ENCODE data around the gene SHC3.

Gene SHC3

DNA sequence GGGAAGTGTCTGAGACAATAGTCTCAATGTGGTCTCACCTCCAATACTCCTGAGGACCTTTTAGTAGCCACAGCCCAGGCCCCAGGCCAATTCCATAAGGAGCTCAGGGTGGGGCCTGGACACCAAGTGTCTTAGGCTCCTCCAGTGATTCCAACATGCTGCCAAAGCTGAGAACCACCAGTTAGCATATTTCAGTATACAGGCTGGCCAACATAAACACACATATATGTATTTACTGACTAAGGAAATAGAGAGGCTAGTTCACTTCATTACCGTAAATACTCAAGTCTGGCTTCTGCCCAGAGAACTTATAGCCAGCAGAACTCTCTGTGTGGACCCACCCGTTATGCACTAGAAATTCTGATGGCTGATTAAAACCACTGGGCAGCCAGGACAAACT, 163.3 kb downstream of the SHC3 start:
- DNase-seq, result no peak

DNA sequence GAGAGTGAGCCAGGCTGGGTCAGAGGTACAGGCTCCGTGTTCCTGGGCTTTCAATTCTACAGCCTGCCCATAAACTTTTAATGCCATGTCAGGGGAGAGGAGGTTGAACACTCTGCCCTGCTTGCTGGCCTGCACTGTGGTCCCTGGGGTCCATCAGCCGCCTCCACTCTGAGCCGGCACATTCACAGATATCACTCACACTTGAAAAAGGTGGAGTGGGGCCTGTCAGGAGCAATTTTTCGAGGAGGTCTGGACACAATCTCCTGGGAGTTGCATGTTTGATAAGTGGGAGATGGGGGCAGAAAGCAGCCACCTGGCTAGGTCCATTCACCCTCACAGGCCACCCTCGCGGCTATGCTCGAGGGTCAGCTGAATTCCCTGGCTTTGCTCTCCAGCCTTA, 164.5 kb downstream of the SHC3 start:
- no peak for DNase-seq

DNA sequence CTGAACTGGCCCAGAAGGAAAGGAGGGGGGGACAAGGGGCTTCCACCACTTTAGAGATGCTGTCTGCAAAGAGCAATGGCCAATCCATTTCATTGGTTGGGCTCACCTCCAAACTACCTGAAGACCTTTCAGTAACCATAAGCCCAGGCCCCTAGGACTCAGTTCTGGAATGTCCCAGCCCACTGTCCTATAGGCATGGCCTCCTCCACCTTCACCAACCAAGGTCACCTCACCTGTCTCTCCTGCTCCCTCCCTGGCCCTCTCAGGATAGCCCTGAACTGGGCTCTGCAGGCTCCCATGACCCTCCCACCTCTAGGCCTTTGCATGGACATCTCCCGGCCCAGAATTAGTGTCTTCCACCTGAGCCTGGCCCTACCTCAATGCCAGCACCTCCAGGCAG, 165.0 kb downstream of the SHC3 start:
- DNase-seq, result no peak

DNA sequence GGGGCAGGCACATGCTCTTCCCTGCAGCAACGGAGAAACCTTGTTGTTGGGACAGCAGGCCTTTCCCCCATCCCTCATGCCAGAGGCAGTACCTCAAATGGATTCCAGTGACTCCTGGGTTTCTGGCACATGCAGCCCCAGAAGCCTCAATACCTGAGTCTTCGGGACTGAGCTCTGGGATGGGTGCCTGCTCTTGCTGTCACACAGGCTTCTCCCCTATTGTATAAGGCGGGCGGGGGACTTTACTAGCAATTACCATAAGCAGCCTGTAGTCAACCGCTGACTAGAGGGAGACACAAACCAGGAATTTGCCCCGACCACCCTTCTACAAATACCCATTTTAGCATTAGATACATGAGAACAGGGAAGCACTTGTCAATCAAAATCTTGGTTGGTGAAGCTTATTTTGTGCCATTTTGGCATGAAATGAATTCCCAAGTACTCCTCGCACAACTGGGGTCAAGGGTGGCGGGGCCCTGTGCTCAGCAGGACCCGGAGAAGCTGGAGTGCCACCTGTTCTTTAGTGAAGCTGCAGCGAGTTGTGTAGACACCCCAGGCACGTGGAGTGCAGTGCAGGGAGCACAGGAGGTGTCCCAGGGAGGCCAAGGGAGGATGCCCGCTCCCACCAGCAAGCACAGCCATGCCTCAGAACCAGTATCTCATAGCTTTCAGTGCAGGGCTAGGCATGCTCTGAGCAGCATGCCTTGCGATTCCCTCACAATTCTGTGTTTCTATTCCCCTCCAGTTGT, 166.2 kb downstream of the SHC3 start:
- no peak for DNase-seq

DNA sequence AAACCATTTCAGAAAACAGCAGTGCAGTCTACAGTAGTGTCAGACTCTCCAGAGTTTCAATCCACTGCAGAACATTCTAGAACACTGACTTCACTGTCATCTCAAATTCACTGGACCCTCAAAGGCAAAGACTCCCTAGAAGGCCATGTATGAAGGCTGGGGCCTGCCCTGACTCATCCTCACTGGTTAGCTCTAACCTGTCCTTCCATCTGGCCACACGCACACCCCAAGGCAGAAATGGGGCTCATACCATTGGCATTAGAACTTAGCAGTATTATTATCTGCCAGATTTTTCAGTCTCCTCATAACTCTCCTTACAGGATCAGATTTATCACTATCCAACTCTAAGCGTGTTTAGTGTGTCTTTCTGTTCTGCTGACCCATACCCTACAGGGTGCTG, 166.9 kb downstream of the SHC3 start:
- no peak for DNase-seq

DNA sequence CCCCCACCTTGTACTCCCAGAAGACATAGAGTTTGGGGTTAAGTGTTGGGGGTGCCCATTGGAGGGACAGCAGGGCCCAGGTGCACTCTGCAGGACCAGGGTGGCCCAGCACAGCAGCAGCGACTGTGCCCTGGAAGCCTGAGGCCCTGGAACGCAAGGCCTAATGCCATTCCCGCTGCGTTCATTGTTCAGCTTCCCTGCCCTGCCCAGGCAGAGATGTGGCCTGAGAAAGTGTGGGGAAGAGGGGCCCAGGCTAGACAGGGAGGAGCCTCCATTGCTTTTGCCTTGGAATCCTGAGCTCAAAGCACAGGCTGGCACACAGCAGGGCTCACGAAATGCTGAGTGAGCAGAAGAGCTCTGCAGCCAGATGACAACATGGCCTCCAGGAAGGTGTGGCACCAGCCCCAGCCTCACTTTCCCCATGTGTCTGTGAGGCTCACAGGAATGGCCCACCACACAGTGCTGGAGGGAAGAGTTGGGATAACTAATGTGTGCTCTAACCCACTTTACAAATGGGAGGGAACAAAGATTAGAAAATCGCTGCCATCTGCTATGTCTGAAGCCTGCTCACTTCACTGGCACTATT, 168.0 kb downstream of the SHC3 start:
- DNase-seq, result no peak

DNA sequence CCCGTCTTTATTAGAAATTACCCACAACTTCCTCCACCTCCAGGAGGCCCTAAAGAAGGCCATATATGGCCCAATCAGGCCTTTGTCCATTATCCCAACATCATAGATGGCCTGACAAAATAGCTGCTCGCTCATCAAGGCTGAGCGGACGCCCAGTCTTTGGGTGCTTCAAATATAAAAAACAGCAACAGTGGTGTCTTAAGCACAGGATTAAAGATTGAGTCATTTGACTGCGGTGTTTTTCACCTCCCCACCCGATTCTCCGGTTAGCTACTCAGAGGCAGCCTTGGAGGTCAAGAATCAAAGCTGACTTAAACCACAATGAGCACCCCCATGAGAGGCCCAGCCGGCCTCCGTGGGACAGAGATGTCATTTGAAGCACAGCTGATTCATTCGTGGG, 168.6 kb downstream of the SHC3 start:
- DNase-seq, result no peak

DNA sequence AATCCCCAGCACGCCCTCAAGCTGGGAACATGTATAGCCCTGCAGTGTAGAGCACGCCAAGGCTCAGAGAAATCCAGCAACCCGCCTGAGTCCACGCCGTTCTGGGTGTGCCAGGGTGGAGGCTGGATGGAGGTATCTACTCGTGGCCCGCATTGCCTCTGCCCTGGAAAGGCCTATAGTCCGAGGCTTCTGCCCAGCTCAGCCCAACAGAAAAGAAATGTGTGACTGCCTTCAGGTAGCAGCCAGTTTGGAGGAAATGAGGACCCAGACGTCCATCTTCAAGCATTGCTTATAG, 169.1 kb downstream of the SHC3 start:
- no peak for DNase-seq

DNA sequence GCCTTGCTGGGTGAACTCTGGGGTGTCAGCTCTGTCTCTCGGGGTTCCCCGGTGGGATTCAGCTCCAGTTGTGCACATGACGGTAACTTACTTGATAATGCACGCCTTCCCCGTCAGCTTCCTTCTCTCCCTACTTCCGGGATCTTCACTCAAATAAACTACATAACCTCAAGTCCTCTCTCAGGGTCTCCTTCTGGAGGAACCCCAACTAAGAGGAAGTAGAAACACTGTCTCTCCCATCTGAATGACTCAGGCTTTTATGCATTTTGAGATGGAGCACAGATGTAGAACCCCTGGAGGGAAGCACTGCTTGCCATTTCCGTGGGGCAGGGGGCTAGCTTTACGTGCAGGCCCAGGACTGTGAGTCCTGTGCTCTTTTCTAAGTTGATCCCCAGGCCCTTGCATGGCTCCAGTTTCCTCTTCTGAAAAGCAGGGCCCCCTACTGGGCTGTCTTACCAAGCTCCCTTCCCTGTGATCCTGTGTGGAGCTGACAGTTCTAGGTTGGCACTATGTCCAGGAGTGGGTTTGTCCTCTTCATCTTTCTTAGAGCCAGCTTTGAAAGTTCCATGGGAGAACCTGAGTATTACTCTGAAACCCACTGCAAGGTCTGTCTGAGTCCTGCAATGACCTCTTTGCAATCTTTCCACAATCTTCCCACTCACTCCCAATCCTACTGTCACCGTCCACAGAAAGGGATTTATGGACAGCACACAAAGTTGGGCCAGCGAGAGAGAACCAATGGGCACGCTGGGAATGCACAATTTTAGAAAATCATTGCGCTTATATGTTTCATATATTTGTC, 169.7 kb downstream of the SHC3 start:
- no peak for DNase-seq

DNA sequence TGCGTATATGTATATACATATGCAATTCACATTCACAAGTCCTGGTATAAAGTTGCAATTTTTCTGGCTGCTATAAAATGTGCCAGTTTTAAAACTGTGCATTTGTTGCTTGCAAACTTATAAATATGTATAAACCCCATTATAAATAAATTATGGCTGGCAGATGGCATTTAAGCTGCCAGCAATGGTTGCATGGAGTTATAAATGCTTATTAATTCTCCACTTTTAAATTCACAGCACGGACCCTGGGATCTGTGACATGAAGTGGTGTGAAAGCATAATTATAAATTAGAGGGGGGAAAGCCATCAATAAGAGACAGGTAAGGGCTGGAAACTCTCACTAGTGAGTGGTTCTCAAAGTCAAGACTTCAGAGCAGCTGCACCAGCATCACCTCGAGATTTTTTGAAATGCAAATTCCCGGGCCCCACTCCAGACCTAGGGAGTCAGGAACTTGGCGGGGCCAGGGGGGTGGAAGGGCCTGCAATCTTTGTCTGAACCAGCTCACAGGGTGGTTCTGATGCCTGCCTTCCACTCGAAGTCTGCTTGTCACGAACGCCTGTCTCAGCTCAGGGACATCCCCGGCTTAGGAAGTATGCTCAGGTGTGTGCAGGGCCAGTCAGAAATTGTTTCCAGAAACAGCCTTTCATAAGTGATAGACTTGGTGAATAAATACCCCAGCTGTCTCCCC, 170.4 kb downstream of the SHC3 start:
- DNase-seq, result no peak

DNA sequence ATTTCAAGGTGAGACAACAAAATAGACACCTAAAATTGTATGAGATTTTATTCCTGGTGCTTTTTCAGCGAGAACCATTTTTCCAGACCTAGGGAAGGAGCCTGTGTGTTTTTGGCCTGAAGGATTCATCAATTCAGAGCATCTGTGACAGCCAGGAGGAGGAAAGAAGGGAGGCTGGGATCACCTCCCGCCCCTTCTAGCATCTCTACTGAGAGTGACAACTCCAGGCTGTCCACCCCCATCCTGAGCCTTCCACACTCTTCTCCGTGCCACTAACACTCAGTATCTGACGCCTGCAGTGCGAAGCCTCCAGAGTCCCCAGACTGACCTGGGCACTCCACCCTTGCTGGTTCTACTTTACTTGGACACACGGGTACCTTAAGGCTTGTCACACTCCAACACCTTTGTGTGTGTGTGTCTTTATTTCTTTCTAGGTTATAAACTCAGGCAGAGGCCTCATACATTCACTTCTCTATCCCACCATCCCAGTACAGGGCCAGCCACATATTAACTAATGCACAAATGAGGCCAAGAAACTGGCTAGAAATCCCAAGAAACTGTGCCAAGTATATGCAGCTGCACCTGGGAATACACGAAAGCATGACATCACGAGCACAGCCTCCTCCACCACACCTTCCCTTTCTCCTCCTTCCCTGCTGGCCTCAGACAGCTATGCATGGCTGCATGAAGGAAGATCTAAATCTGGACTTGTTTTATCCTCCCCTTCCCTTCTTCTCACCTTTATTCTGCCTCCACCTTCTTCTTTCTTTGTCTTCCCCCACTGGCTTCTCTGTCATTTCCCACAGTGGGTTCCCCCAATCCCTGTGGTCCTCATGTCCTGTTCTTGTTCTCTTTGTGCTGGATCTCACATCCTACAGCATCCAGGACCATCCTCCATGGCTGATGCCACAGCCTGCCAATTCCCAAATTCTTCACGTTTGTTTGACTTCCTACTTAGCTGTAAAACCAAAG, 171.3 kb downstream of the SHC3 start:
- no peak for DNase-seq

DNA sequence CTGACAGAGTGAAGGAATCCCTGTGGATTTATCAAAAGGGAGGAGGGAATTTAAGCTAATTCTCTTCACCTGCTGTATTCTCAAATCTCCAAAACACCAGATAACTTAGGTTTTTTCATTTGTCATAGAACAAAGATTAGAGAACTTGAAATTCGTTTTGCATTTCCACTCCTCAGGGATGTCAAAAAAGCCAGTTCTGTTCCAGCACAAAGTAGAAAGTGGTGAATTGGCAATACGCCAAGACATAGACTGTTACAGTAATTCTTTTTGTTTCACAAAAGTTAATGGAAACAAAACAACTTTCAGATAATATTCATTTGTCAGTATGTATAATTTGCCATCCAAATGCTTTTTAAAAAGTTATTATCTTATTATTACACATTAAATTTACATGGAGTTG, 172.4 kb downstream of the SHC3 start:
- DNase-seq, result no peak

DNA sequence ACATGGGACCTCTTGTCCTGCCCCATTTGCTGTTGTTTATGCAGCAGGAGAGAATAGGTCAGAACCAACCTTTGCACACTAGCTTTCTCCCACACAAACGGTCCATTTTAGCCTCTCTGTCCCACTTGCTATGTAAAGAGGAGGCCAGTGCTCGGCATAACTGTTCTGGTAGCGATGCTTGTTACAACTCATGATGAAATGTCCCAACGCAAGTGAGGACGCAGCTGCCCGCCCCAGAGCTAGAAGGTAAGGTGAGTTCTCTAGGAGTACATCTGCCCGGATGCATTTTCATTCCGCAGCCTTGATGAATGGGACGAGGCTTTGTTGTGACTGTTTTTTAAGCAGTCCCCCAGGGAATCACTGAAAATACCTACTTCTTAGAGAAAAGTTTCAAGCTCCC, 173.3 kb downstream of the SHC3 start:
- no peak for DNase-seq

DNA sequence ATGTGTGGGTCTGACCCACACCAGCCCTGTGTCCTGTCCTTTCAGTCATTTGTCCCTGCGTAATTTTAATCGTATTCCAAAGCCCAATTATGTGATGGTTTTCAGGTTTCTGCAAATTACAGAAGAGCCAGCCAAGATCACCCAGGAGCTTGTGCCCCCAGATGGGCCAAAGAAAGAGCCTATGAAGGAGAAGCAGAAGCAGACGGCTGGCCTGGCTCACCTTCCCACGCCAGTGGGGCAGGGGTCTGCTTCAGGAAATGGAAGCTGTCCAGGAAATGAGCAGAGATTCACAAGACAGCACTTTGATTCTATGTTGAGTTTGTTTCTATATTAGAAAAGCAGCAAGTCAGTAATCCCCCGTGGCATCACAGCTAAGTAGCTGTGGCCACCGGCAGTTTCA, 175.6 kb downstream of the SHC3 start:
- no peak for DNase-seq

DNA sequence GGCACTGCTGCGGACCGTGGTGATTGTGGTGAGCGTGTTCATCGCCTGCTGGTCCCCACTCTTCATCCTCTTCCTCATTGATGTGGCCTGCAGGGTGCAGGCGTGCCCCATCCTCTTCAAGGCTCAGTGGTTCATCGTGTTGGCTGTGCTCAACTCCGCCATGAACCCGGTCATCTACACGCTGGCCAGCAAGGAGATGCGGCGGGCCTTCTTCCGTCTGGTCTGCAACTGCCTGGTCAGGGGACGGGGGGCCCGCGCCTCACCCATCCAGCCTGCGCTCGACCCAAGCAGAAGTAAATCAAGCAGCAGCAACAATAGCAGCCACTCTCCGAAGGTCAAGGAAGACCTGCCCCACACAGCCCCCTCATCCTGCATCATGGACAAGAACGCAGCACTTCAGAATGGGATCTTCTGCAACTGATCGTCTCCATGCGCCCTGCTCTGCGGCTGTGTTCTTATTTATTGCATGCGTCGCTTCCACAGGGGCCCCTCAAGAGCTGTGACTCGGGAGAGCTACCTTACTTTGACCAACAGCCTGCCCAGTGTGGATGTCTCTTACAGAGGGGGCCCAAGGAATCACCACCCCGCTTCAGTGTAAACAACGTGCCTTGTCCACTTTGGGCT, 176.6 kb downstream of the SHC3 start:
- DNase-seq, result no peak

DNA sequence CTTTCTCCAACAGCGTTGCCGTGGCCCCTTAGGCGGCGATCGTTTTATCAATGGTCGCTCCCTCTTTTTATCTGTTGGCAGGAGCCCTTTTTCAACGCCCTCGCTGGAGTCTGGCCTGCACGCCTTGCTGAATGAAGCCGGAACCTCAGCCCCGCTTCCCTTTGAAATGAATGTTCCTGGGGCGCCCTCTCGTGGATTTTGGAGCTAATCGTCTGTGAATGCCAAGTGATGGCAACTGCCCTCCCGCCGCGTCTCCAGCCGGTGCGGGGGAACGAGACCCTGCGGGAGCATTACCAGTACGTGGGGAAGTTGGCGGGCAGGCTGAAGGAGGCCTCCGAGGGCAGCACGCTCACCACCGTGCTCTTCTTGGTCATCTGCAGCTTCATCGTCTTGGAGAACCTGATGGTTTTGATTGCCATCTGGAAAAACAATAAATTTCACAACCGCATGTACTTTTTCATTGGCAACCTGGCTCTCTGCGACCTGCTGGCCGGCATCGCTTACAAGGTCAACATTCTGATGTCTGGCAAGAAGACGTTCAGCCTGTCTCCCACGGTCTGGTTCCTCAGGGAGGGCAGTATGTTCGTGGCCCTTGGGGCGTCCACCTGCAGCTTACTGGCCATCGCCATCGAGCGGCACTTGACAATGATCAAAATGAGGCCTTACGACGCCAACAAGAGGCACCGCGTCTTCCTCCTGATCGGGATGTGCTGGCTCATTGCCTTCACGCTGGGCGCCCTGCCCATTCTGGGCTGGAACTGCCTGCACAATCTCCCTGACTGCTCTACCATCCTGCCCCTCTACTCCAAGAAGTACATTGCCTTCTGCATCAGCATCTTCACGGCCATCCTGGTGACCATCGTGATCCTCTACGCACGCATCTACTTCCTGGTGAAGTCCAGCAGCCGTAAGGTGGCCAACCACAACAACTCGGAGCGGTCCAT, 177.4 kb downstream of the SHC3 start:
- peak; percentile 40 for DNase-seq

DNA sequence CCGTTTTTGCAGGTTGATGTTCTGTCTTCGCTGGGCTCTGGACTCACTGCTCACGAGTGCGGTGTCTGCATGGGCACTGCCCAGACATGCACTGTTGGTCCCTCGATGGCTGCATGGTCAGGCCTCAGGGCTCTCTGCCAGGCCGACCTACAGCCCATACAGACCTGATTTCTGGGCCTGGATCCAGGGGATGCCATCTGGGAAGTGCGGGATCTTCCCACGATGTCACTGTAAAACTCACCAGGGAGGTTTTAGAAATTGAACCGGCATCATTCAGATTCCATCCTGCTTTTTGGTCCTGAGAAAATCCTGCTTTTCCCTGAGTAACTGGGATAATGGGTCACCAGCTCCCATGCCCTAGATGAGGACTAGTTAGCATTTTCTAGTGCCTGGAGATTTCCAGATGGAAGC, 178.2 kb downstream of the SHC3 start:
- DNase-seq, result no peak

DNA sequence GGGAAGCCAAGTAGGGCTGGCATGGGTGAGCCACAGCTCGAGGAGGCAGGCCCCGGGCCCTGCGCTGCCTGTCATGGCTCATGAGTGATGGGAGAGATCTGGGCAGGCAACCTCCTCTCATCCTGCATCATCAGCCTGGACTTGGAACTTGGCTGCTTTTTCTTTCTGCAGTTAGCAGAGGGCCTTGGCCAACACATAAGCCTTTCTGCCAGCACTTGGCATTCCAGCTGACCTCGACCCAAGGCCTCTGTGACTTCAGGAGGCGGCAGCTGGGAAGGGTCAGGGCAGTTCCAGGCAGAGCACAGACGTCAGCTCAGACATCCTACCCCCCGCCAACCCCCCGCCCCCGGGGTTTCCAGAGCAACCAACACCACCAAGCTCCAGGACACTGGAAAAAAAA, 179.7 kb downstream of the SHC3 start:
- no peak for DNase-seq

DNA sequence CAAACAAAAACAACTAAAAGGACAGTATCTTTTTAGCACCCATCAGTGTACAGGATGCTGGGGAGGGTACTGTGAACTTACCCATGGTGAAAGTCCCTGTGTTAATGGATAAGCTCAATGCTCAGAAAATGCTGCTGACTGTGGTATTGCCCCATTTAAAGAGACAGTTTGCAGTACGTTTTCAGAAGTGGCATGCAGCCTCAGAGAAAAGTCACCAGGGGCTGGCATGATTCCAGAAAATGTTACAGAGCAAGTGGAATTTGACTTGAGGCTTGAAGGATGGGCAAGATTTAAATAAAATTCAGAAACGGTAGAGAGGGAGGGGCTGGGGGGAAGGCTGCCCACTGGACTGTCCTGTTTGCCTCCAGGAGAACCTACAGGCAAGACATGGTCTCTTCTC, 180.1 kb downstream of the SHC3 start:
- DNase-seq, result no peak

DNA sequence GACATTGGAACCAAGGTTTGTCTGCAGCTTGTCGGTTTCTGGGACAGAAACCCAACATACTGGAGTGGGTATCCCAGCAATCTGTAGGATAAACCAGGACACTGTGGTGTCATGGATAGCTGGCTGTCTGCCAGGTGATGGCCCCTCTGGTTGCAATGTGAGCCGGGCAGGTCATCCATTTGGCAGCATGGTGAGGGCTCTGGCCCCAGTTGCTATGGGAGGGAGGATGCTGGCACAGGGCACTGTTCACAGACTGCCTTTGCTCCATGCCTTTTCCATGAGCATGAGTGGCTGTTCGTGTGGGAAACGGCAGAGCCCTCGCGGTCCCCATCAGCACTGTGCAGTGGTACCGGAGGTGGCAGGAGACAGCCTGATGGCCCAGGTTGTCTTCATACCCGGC, 181.0 kb downstream of the SHC3 start:
- DNase-seq, result no peak

DNA sequence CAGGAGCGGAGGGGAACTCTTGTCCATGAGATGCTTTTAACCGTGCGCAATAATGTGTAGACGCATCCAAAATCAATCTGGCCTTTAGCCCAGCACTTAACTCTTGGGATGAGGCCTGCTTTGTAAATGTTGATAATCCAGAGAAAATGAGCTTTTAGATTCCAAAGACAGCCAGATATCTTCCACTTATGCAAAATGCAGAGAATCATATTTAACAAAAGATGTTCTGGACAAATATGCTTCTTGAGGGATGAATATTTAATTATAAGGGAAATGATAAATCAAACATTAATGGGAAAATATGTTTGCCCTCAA, 181.7 kb downstream of the SHC3 start:
- no peak for DNase-seq
